GM19025 (cell line): ENCODE results near the gene FAM193A.

ENCODE experiments used
- ATAC-seq: cut with Tn5 transposase; IDR thresholded peaks from one replicate; pipeline ENCODE4 v1.9.1; 2021; ENCODE audit warnings: mild to moderate bottlenecking, low read depth, moderate library complexity; ENCODE audit not compliant: unreplicated experiment

The FAM193A gene

DNA sequence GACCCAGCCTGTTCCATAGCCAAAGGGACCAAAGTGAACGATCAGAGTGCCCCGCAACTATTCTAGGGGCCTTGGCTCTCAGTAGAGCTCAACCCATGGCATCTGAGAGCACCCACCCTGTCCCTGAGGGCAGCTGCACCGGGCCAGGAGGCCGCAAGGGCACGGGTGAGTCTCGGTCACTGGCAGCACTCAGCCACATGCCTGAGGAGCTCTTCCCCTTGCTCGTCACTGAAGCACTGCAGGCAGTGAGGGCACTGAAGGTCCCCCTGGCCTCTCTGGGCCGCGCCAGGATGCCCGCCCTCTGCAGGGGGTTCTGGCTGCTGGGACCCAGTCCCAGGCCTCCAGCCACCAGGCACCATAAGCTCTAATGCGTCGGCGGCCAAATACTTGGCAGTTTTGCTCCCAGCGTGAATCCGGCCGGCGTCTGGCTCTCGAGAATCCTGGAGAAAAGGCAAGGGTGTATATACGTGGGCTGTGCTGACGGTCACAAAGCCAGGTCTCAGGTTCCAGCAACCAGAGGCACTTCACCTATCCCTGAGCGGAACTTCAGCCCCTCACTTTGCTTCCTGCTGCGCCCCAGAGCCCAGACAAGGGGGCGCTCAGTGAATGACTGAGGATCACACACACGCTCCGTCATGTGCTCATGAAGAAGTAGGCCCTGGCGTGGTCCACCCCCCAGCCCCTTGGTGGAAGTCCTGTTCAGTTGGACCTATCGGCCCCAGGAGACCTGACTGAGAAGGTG is 205.8 kb downstream of the FAM193A start:
- ATAC-seq, result no peak

DNA sequence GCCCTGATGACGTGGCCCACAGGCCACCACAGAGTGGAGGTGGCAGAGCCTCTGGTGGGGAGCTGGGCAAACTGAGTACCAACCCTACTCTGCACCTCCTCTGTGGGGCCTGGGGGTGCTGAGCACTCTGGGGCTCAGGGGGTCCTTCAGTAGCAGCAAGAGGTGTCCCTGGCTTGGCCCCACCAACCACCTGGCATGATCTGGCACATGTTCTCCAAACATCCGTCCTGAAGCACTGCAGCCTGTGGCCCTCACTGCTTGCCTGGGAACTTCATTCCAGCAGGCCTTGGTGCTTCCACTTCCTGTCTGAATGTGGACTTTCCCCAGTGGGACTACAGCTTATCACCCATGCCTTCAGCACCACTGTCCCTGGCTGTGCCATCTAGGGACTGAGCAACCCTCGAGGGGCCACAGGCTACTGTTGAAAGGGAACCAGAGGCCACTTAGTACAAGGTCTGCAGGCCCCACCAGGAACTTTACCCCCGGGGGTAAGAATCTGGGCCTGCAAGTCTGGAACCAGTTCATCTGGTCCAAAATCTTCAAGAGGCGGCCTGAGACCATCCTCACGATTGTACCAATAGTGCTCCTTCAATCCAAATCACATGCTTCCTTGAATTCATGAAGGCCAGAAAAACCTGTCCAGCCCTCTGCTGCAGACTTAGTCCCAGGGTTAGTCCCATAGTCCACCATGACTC is 206.5 kb downstream of the FAM193A start:
- ATAC-seq, result no peak

DNA sequence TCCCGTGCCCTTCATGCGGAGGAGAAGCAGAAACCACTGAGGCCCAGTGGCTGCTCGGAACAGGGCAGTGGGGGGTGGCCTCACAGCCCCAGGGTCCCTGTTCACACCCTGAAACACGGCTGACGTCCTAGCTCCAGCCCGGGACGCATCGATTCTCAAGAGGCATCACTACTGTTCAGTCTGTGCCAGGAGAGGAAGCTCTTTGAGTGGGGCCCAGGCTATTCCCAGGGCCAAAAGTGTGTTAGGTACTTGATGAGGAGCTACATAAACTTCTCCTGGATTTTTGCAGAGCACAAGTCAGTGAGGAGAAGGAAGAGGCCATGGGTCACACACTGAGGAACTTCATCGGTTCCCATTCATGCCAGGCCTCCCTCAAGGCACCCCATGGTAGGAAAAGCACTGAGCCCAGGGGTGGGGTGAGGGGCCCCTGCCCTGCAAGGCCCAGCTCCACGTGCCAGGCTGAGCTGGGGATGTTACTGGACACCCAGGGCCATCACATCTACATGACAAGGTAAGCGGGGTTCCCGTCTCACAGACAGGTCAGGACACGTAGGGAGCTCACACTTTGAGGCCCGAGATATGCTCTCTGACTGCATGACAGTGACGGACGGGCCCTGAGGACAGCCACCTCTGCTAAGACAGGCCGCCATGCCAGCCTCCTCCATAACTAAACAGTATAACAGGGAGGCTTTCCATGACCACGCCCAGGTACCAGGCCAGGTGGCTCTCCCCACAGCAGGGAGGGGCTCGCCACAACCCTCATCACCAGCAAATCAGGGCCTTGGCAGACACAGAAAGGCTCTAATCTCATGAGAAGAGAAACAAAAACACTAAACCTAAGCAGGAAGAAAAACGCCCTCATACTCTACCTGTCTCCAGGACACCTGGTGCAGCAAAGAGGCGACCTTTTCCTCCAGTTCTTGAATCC is 207.3 kb downstream of the FAM193A start:
- ATAC-seq, result no peak

DNA sequence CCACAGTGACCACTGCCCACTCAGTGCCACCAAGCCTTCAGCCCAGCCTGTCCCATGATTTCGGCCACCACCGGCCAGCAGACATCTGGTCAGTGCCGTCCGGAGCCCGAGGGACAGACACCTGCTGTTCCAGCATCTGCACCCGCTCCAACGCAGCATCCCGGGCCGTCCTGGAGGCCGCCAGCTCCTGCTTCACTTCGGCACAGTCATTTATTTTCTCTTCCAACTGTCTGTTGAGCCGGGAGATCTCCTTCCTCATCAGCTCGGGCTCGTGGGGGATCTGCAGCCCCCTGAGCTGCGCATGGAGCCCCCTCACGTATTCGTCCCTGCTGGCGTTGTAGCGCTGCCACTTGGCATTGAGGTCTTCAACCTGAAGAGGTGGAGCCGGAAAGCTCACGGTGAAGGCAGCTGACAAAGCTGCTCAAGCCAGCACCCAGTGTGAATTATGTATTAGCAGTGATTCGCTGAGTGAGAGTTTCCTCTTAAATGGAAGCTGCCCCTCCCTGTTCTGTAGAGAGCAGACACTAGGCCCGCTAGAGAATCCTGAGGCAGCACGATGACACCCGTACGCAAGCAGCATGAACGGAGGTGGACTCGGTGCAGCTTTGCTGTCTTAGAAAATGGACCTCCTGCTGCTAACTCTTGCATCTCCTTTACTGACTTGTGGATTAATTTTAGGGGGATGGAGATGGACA is 208.3 kb downstream of the FAM193A start:
- ATAC-seq, result no peak

DNA sequence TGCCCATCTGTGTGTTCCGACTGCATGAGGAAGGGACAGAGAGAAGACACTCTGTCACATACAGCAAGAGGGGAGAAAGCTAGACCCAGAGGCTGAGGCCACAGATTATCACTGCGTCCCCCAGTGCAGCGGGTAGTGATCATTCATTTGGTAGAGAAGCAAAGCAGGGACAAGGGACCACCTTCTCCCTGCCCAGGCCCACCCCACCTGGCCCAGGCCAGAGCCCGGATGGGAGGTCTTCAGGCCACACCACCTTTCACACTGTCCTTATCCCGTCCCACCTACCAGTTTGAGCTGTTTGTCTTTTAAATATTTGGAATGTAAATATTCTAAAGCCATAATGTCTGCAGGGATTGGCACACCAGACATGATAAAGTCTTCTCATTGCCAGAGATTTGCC is 209.1 kb downstream of the FAM193A start:
- ATAC-seq, result no peak

DNA sequence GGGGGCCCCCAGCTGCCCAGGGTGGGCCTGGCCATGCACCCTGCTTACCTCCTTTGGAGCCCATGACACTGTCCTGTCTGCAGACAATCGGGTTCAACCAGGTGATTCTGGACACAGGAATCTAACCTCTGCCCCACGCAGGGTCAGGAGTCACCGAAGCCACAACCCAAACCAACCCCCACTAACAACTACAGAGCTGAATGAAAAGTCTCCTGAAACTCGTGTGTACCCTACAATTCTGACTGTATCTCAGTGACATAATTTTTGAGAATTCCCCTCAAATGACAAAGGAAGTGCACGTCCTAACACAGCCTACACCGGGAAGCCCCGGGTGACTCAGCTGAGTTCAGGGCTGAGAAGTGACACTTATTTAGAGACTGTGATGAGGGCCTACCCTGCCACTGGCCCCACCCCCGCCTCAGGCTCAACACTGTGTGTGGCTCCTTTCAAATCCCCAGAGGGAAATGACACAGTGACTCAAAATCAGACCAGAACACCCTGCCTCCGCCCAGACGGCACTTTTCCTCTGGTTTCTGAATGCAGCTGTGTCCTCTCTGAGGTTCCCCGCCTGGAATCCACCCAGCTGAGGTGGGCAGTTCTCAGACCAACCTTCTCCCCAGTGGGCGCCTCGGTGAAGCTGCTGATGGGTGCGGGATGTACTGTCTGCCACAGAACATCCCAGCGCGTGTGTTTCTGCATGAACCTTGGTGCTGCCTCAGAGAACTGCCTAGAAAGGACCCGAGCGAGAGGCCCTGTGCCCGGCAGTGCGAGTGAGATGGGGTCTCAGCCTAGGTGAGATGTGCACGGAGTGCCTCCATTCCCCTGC is 209.7 kb downstream of the FAM193A start:
- peak; percentile 94 for ATAC-seq

DNA sequence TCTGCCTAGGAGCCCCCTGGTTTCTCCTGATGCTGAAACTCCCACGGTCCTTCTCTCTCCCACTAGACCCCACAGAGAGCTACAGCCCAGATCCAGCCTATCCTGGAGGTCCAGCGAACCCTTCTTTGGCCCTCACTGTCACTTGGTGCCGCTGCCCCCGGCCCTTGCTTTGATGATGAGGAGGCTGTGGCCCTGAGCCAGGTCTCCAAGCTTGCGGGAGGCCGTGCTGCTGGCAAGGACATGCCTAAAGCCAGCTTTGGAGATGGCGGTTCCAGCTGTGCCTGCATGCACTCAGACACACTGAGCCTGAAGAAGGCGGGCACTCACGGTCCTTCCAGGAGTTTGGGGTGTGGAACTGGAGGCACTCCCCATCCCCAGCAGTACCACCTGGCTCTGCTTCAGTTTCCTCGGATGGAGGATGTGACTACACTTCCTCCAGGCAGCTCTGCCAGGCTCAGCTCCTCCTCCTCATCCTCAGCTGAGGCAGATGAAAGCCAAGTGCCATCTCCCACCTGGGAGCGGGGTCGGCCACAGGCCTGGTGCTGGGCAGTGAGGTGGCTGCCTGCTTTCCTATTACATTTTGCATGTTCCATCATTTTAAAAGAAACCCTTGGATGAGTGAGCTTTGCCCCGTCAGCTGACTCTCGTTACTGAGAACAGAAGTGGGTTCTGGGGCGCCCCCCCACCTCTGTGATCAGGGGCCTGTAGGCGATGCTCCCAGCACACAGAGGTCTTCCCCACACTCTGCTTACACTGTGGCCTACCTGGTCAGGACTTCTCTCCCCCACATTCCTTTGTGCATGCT is 210.6 kb downstream of the FAM193A start:
- ATAC-seq, result no peak

DNA sequence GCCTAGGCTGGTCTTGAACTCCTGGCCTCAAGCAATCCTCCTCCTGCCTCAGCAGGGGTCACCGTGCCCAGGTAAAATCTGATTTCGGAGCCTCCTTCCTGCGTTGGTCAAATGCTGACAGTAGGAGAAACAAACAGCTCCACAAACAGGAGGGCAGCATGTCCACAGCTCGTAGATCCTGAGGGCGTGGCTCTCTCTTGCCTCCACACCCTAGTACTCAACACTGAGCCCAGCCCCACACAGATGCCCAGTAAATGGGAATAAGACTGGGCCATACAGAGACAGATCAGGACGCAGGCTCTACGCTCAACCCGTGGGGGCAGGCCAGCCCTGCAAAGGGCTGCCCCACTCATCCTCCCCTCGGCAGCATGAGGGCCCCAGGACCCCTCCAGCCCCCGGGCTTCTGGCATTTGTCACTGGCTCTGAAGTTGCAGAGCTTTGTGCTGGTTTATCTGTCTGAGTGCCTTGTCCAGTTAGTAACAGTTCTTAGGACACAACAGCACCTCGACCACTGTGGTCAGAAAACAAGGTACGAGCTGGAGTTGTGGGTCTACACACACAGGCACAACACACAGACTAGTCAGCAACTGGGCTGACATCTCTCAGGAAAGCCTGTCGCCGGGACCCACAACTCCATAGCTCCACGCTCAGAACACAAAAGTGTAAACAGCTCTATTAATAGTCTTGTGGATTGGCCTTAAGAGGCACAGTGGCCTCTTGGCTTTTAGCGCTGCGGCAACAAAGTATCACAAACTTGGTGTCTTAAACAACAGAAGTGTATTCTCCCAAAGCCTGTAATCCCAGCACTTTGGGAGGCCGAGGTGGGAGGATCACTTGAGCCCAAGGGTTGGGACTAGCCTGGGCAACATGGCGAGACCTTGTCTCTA is 214.5 kb downstream of the FAM193A start:
- ATAC-seq, result no peak

DNA sequence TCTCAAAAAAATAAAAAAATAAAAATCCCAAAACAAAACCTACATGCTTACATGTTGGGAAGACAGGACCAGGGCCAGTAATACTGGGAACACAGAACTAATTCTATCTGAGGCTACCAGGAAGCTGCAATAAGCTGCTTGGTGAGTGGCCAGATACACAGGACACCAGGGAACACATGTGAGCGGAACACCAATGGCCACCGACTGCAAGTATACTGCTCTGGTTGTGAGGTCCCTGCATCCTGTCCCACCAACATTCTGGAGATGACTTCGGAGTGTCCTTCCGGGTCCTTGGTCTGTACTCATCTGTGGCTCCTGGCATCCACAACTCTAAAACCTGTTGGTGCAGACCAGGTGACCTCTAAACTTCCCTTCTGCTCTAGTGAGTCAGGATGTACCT is 217.0 kb downstream of the FAM193A start:
- no peak for ATAC-seq

DNA sequence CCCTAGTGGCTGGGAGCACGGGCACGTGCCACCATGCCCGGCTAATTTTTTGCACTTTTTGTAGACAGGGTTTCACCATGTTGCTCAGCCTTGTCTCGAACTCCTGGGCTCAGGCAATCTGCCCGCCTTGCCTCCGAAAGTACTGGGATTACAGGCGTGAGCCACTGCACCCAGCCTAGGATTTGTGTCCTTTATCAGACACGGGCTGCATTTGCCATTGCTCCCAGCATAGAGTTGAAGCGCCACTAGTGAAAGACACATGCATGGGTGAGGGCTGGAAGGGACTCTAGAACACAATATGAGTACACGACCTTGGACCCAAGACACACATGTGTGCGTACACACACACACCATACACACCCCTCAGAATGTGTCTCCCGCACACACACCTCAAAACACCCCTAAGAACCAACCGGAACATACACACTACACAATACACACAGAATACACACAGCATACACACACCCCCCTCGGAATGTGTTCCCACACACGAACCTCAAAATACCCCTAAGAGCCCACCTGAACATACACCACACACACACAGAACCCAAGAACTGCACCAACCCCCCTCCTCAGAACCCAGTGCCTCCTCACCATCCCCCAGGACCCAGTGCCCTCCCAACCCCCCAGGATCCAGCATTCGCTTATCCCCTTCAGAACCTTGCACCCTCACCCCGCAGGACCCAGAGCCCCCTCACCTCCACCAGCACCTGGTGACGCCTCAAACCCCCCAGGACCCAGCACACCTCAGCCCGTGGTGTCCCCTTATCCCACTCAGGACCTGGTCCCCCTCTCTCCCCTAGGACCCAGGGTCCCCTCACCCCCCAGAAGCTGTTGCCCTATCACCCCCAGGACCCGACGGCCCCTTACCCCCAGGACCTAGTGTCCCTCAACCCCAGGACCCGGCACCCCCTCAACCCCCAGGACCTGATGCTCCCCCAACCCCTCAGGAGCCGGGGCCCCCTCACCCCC is 218.7 kb downstream of the FAM193A start:
- no peak for ATAC-seq

DNA sequence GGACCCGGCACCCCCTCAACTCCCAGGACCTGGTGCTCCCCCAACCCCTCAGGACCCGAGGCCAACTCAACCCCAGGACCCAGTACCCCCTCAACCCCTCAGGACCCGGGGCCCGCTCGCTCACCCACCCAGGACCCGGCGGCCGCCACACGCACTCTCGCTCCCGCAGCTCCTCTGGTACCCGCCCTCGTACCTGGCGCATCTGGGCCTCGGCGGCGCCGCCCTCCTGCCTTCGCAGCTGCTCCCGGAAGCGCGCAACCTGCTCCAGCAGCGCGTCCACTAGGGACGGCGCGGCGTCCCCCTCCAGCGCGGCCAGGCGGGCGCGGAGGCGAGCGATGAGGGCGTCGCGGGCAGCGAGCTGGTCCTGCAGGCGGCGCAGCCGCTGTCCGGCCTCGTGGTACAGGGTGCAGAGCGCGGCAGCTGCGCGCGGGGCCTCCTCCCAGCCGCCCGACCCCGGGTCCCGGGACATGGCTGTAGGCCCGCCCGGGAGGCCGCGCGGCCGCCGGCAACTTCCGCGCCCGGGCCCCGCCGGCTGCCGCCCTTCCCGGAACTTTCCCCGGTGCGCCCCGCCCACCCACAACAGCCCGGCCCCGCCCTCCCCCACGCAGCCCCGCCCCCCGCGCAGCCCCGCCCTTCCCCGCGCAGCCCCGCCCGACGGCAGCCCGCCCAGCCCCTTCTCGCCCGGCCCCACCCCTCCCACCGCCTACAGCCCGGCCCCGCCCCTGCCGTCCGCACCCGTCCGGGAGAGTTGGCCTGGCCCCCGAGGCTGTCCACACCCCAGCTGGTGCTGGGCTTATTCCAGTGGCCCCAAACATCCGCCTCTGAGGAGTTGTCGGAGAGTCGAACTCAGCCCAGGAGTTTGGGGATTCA is 219.6 kb downstream of the FAM193A start, which contains the start of gene TNIP2:
TSS of gene TNIP2 (minus strand) at position 516 of the 870 bp plus-strand sequence. CDS start at position 469, 47 bp downstream.
- ATAC-seq, result peak; percentile 68

DNA sequence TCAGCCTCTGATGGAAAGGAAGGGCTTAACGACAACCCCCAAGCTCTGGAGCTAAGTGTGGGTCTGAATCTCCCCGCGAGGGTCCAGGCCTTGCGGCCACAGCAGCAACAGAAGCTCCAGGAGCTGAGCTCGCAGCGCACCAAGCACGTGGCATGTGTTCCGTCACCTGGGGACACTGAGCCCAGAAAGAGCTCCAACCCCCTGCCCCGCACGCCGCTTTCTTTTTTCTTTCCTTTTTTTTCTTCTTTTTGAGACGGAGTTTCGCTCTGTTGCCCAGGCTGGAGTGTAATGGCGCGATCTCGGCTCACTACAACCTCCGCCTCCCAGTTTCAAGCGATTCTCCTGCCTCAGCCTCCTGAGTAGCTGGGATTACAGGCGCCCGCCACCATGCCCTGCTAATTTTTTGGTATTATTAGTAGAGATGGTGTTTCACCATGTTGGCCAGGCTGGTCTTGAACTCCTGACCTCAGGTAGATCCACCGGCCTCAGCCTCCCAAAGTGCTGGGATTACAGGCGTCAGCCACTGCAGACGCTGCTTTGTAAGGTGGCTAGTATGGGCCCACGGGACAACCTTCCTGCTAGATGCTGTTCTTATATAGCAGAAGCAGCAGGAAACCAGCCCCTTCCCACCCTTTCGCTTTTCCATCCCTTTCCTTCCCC is 220.4 kb downstream of the FAM193A start:
- no peak for ATAC-seq

DNA sequence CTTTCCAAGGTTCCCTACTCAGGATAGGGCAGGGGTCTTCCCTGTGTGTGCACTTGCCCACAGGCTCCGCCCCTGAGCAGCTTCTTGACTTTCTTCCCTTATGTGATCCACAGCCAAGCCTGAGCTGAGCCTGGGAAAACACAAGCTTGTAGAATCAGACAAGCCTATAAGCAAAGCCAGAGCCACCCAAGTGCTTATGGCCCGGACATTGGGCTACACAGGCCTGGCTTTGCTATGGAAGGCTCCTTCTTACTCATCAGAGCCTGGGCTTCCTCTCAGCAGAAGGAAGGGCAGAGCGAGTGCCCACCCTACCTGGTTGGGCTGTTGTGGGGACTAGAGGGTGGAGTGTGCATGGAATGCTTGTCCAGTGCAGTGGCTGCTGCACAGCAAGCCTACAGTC is 221.0 kb downstream of the FAM193A start:
- no peak for ATAC-seq

DNA sequence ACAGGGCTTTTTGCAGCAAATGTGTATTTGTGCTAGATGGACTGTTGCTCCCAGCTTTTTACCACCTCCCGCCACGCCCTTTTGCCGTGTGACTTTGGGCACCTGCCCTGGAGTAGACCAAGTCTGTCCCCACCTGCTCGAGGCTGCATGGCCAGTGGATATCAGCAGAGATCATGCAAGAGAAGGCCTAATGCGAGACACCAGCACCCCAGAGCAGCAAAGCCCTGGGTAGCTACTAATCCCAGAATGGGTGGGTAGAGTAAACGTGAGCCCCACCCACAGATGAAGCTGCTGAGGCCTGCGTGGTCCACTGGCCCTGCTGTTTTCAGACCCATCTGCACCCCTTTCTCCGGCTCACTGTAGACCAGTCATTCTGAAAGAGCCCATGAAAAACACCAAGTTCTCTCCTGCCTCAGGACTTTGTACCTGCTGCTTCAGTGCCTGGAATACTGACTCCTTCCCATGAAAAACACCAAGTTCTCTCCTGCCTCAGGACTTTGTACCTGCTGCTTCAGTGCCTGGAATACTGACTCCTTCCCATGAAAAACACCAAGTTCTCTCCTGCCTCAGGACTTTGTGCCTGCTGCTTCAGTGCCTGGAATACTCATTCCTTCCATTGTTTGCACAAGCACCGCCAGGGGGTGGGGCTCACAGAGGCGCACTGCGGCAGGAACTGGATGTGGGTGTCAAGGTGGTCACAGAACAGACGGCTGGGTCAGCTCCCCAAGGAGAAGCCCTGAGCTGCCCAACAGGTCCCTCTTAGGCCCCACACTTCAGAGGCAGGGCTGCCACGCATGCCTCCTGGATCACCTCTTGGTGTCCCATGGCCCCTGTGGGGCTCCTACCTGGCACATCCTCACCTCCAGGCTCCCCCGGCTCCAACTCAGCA is 224.8 kb downstream of the FAM193A start:
- ATAC-seq, result no peak
